Left lung (tissue), 10 donors: ENCODE measurements around the gene PRR30. TPM values are rescaled to one million over a fixed set of nuclear protein-coding genes. Genes with fewer than 3 reads are reported as not detected.
A peak's percentile ranks its signal among the peaks of the same experiment; 100 is the strongest.

Experiments used
- ATAC-seq: fragments of 200-7000 bp; cut with Tn5 transposase; one replicate; pipeline ENCODE4 v1.9.1; 2020; ENCODE audit warnings: moderate library complexity
- DNase-seq, 4 donors: peaks; one replicate each; pipeline ENCODE4 v3.0.0-alpha.2; 2013 to 2020
- H3K27ac ChIP-seq, 2 donors: fragments of 200-600 bp; sonication (generic) in 1 of 2; one replicate each; pipeline versions ENCODE4 v1.5.0 to v1.8.0; 2020 to 2021
- H3K27me3 ChIP-seq, 2 donors: fragments of 200-600 bp; sonication (generic) in 1 of 2; one replicate each; pipeline versions ENCODE4 v1.5.0 to v1.8.0; 2020 to 2021
- H3K36me3 ChIP-seq, 2 donors: fragments of 200-600 bp; sonication (generic) in 1 of 2; one replicate each; pipeline versions ENCODE4 v1.5.0 to v1.8.0; 2020 to 2021
- H3K4me1 ChIP-seq, 2 donors: fragments of 200-600 bp; one replicate each; pipeline ENCODE4 v1.8.0; 2021
- H3K4me3 ChIP-seq, 2 donors: fragments of 200-600 bp; sonication (generic) in 1 of 2; one replicate each; pipeline versions ENCODE4 v1.5.0 to v1.8.0; 2020 to 2021; ENCODE audit warnings: mild to moderate bottlenecking in 1 of 2
- H3K9me3 ChIP-seq, 2 donors: fragments of 200-600 bp; sonication (generic) in 1 of 2; one replicate each; pipeline versions ENCODE4 v1.5.0 to v1.8.0; 2020 to 2021
- CTCF ChIP-seq, 2 donors: fragments of 200-600 bp; sonication (generic) in 1 of 2; IDR thresholded peaks; one replicate each; pipeline versions ENCODE4 v1.5.0 to v1.8.0; 2021; ENCODE audit warnings: antibody characterized with exemption in 2 of 2
- intact Hi-C, 2 donors: fragments of 100-400 bp; cut with DNase I; formaldehyde crosslinking; loops; one replicate each; pipeline versions ENCODE4 v1.11.2 to v1.14.2; 2022
- polyA plus RNA-seq, 6 donors: library from polyadenylated mRNA; unstranded; fragments of 120-200 nt; gene quantifications; one replicate each; pipeline ENCODE4 v1.2.1, GENCODE V29; 2013; ENCODE audit not compliant: insufficient read length in 6 of 6
- total RNA-seq, 2 donors: library from RNA; stranded (reverse); fragmentation: NEBNext Ultra II Directional; extraction: Animal tissue kit (Norgen Biotek cat#: 25700); gene quantifications; one replicate each; pipeline ENCODE4 v1.2.1, GENCODE V29; 2021
- donor health status: DM: no; HTN: yes; CAD: no.
- donor health status: DM: no; HTN: no; CAD: no.

Gene PRR30
- total and polyA plus RNA-seq, 8 donors = not detected

- no peak overlapping the region for H3K27ac ChIP-seq
- no peak overlapping the region for H3K4me3 ChIP-seq
- intact Hi-C loops = loop anchor here in 1 of 2 donors (10.0 kb wide), 2 partner anchors 111 to 191 kb away; partner anchors contain the start of gene TRIM54
- ATAC-seq (no peak), DNase-seq (no peak)
- TF ChIP-seq CTCF (IDR thresholded peaks at IDR 0.05) = no peak
- no peaks in the 10 kb centered on the region for H3K27me3 ChIP-seq
- no peaks in the 10 kb centered on the region for H3K9me3 ChIP-seq
- H3K36me3 ChIP-seq = no peaks in the 10 kb centered on the region
- peaks cover 6 to 17% of the 10 kb centered on the region in 2 donors for H3K4me1 ChIP-seq
Measured at GRCh38 chr2:27093430-27094352, 45.5 kb downstream of the PRR30 start.

- no peaks in the 10 kb centered on the region for H3K27me3 ChIP-seq
- H3K36me3 ChIP-seq = no peaks in the 10 kb centered on the region
- intact Hi-C loops = loop anchor here in 1 of 2 donors (10.0 kb wide), 2 partner anchors 112 to 192 kb away; partner anchors contain the start of gene TRIM54
- no peaks in the 10 kb centered on the region for H3K9me3 ChIP-seq
- H3K27ac ChIP-seq = no peak overlapping the region
- no peak for TF ChIP-seq CTCF (IDR thresholded peaks at IDR 0.05)
- ATAC-seq (no peak), DNase-seq (no peak)
- no peak overlapping the region for H3K4me3 ChIP-seq
- H3K4me1 ChIP-seq = peaks cover 6 to 17% of the 10 kb centered on the region in 2 donors
Measured at GRCh38 chr2:27092696-27093429, 46.3 kb downstream of the PRR30 start.

- H3K27ac ChIP-seq = no peak overlapping the region
- peak in 1 of 4 donors; percentile 23 for DNase-seq
- H3K4me3 ChIP-seq = no peak overlapping the region
- no peaks in the 10 kb centered on the region for H3K9me3 ChIP-seq
- H3K4me1 ChIP-seq = peaks cover 6 to 24% of the 10 kb centered on the region in 2 donors
- intact Hi-C loops = loop anchor here in 1 of 2 donors (10.0 kb wide), 2 partner anchors 113 to 193 kb away; partner anchors contain the start of gene TRIM54
- no peak for TF ChIP-seq CTCF (IDR thresholded peaks at IDR 0.05)
- no peaks in the 10 kb centered on the region for H3K27me3 ChIP-seq
- ATAC-seq = no peak
- H3K36me3 ChIP-seq = no peaks in the 10 kb centered on the region
Measured at GRCh38 chr2:27091746-27092695, 47.2 kb downstream of the PRR30 start.

GRCh38 chr2:27089111-27089954 lies 49.9 kb downstream of the PRR30 start:
- no peak overlapping the region for H3K27ac ChIP-seq
- ATAC-seq (no peak), DNase-seq (no peak)
- intact Hi-C loops = loop anchor here in 1 of 2 donors (10.0 kb wide), 2 partner anchors 55 to 125 kb away; partner anchors contain the start of gene TMEM214
- no peaks in the 10 kb centered on the region for H3K27me3 ChIP-seq
- no peaks in the 10 kb centered on the region for H3K36me3 ChIP-seq
- no peak overlapping the region for H3K4me3 ChIP-seq
- peaks cover 3 to 25% of the 10 kb centered on the region in 2 donors for H3K4me1 ChIP-seq
- TF ChIP-seq CTCF (IDR thresholded peaks at IDR 0.05) = no peak
- no peaks in the 10 kb centered on the region for H3K9me3 ChIP-seq
